Hippocampal formation (tissue), 2 donors: ENCODE measurements around the gene RIOX2.

Experiments used
- DNase-seq, 2 donors: peaks; one replicate each; lab custom pipeline; 2025; lab: John Stamatoyannopoulos, UW

Gene RIOX2

GRCh38 chr3:97990624-97991292 is 18.5 kb upstream of the RIOX2 start:
- DNase-seq = no peak

- DNase-seq = no peak
These were observed 16.7 kb upstream of the RIOX2 start for GRCh38 chr3:97988784-97989568.

DNA sequence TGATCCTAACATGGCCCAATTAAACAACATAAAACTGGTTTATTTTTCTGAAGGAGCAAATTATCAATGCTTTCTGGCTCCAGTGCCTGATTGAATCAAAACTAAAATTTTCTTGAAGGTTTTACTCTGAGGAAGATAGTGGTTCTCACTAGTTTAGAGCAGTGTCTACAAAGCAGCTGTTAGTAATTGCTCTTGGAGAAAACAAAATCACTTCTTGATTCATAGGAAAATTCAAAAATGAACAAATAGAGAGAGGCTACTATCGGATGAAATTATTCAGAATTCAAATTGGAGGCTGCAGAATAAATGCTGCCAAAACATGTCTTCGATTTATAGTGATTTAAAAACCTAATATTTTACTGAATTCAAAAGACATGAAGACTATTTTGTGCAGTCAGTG is 15.1 kb upstream of the RIOX2 start:
- no peak for DNase-seq

- DNase-seq = no peak
These were observed 11.8 kb upstream of the RIOX2 start for GRCh38 chr3:97983933-97984491.

DNA sequence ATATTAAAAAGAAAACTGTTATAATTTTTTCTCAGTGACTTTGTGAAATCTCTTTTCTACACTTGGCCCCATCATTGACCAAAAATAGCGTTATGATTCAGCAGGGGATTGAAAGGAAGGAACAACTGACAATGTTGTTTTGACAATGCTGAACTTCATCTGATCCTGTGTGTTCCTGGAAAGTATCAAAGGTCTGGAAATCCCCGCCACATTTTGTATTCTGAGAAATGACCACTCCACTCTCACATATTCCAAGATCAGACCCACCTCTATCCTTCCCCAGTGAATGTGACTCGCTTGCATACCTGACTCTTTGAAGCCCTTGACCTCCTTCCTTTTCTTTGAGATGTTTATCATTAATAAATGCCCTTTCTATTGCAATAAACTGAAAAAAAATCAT is 9.7 kb upstream of the RIOX2 start:
- no peak for DNase-seq

- no peak for DNase-seq
These were observed 7.4 kb upstream of the RIOX2 start for GRCh38 chr3:97979610-97980009.

DNA sequence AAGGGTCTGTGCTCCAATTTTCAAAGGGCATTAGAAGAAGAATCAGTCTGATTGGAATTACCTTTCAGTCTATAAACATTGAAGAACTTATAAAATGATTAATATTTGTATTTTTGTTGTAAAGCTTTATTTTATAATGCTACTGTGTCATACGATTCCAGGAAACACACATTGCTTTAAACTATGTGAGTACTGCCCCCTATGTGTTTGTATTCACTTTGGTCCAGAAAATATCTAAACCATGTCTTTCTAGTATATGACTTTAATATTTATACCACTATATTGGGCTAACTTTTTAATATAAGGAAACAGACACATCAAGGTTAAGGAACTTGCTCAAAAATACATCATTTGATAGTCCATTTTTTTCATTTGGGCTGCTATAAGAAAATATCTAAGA is 3.2 kb upstream of the RIOX2 start:
- no peak for DNase-seq

DNA sequence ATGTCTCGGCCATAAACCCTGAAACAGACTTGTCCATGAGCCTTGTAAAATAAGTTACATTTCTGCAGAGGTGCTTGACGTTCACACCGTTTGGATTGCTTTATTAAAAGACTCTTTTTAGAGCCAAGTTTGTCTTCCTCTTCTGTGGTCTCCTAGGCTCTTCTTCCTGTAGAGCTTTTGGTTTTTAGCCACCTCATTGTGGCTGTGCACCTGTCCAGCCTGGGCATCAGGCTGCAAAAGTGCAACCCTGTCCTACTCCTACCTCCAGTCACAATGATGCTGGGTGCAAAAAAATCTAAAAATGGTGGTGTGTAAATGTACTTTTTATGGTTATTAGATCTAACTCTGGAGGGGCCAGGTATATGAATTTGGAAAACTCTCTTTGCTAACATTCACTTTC is 2.8 kb upstream of the RIOX2 start:
- DNase-seq = no peak

GRCh38 chr3:97972976-97973375 is 745 bp upstream of the RIOX2 start:
- DNase-seq = no peak

DNA sequence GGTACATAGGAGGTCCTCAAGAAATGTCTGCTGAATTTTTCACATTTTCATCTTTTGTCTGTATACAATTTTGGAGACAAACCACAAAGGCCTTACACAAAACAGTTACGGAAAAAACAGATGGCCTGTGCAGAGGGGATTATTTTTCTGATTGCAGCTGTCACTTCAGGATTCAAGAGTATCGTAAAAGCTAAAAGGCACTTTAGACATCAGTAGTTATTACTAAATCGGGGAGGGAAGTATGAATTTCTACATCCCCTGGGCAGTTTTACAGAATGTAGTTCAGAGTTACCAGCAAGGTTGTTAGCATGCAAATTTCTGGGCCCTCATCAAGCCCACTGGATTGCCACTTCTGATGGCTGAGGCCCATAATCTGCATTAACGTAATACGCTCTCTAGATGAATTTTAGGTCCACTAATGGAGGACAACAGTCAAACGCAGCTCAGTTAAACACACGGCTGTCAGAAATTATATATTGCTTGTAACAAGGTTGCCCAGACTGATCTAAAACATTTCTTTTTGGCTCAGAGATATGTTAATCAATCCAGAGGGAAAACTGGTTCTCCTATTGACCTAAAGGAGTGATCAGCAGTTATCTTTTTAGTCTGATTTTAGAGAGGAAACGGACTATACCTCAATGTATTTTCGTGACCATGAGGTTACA is 1.1 kb downstream of the RIOX2 start:
- DNase-seq = no peak

GRCh38 chr3:97970156-97970555 is 2.1 kb downstream of the RIOX2 start:
- DNase-seq = no peak

DNA sequence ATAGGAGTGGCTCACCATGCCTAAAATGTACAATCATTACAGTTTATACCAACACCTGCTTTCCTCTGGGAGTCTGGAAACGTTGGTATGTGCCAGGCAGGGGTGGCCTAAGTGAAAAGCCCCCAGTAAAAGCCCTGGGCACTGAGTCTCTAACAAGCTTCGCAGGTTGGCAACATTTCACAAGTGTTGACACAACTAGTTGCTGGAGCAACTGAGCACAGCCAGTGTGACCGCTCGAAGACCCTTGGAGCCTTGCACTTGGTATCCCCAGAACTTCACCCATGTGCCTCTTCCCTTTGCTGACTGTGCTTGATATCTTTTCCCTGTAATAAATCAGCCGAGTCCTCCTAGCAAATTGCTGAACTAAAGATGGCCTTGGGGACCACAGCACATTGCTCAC is 2.7 kb downstream of the RIOX2 start:
- no peak for DNase-seq

DNA sequence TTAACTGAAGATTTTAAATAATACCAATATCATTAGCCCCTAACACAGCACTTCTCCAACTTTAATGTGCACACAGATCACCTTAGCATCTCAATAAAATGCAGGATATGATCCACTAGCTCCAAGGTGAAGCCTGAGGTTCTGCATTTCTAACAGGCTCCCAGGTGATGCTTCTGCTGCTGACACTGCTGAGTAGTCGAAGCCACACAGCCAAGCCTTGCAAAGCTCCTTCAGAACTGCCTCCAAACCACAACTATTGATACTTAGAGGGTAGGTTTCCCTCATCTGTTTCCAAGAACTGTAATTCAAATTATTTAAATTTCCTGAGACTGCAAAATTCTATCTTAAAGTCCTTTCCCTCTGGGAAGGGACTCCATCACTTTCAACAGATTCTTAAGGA is 3.9 kb downstream of the RIOX2 start:
- no peak for DNase-seq

- no peak for DNase-seq
These were observed 4.3 kb downstream of the RIOX2 start for GRCh38 chr3:97967966-97968365.

DNA sequence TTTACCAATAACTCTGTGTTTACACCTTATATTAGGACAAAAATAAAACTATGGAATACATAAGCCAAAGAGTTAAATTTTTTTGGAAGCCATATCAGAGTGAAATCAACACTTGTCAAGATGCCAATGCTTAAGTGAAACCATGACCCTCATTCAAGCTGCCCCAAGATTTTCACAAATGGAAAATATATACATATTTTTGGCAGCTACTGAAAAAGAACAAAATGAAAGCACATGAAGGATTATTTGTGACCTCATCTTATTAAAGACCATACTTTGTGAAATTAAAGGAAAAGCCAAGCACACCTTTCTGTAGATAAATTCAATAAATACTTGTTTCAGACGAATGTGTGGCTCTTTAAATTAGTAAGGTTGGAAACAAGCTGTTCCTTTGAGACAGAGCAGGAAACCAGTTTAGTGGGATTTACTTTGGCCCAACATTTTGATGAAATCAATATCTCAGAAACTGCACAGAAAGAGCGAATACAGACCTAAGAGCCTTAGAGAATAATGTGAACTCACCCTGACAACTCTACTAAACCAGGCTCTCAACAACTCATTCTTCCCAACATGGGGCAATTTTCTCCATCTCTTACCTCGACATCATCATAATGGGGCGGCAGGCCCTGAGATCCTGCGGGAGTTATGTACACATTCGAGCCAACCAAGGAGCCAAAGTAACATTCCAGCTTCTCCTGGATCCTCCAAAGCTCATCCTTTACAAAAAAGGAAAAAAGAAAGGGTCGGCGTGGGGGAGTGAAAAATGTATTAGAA is 11.1 kb downstream of the RIOX2 start:
- DNase-seq = no peak

DNA sequence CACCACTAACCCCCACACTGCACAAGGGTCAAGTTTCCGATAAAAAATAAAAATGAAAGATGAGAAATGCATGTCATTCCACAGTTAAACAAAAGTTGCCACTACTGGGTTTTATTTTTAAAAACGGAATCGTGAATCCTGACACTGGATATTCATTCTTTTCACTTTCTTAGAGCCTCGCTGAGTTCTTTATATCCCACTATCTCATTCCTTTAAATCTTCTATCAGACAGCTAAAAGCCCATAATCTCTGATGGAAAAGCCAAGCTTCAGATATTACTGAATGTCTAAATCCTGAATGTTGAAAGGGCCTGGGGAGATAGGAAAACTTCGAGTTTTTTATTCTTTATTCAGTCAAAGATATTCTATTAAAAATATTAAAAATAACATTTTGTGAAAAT is 11.7 kb downstream of the RIOX2 start:
- DNase-seq = no peak

GRCh38 chr3:97959872-97960271 is 12.4 kb downstream of the RIOX2 start:
- DNase-seq = no peak

GRCh38 chr3:97958796-97959195 is 13.4 kb downstream of the RIOX2 start:
- no peak for DNase-seq

DNA sequence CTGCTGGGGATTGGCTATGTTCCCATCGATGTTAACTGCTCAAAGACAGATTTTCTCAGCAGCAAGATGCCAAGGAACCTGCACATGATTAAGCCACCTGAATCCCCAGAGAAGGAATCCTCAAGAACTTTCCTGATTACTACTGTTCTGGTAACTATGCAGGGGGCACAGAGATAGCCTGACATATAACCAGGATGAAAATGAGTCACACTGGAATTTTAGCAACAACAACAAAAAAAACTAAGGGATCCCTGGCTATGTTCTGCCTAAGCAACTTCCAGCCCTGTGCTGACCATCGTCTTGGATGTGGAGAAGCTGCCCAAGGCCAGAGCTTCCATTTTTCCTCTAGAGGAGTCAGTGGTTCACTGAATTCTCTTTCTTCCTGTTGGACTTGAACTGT is 13.8 kb downstream of the RIOX2 start:
- DNase-seq = no peak

GRCh38 chr3:97957617-97958311 is 14.5 kb downstream of the RIOX2 start:
- DNase-seq = no peak

GRCh38 chr3:97956051-97956450 is 16.2 kb downstream of the RIOX2 start:
- DNase-seq = no peak
